Epithelial cell of proximal tubule (primary cell): ENCODE results near the gene TMTC4. TPM values are rescaled to one million over a fixed set of nuclear protein-coding genes. Genes with fewer than 3 reads are reported as not detected.

ENCODE experiments used
- DNase-seq: peaks from one replicate; pipeline ENCODE4 v3.0.0-alpha.2; 2011; ENCODE audit warnings: low read depth
- H3K4me3 ChIP-seq: 2 replicates; pipeline ENCODE4 v1.5.1; 2011; ENCODE audit warnings: low read depth, mild to moderate bottlenecking, low read length
- CTCF ChIP-seq: conservative IDR thresholded peaks from 2 replicates; pipeline ENCODE4 v1.5.1; 2012; ENCODE audit warnings: low read depth, mild to moderate bottlenecking, low read length
- total RNA-seq: library from RNA; depleted of rRNA; stranded (reverse); fragments of >200 nt; gene quantifications from 2 replicates; pipeline ENCODE4 v1.2.3, GENCODE V29; 2015

Gene TMTC4
- total RNA-seq, 1 donor from 2014 or later = 31.2 TPM

GRCh38 chr13:100560498-100561157, 114.0 kb downstream of the TMTC4 start:
- TF ChIP-seq CTCF = no peak
- no peak for DNase-seq
- H3K4me3 ChIP-seq = no peak overlapping the region

GRCh38 chr13:100559886-100560285, 114.7 kb downstream of the TMTC4 start:
- no peak for DNase-seq
- TF ChIP-seq CTCF = no peak
- no peak overlapping the region for H3K4me3 ChIP-seq

Other genes starting within 250 kb of the TMTC4 start
- gene GGACT, start 86.0 kb downstream of the TMTC4 start, total RNA-seq = 3.6 and 5.2 TPM in 2 replicates